Thoracic aorta (tissue), 2 donors: ENCODE measurements around the gene KMT2E. TPM values are rescaled to one million over a fixed set of nuclear protein-coding genes. Genes with fewer than 3 reads are reported as not detected.

Experiments used
- ATAC-seq: fragments of 150-250 bp; one replicate; pipeline ENCODE4 v1.8.0; 2017; ENCODE audit warnings: low read depth; ENCODE audit not compliant: insufficient number of reproducible peaks, low FRiP score
- DNase-seq: peaks from one replicate; pipeline ENCODE4 v3.0.0-alpha.2; 2020; ENCODE audit warnings: low spot score
- H3K27ac ChIP-seq, 2 donors: fragments of 200-600 bp; sonication (generic); 1 replicate in 1 of 2; 2 replicates in 1 of 2; pipeline ENCODE4 v1.5.1; 2016; ENCODE audit warnings: mild to moderate bottlenecking in 2 of 2, moderate library complexity in 2 of 2
- H3K27me3 ChIP-seq: fragments of 200-600 bp; sonication (generic); replicated peaks from 2 replicates; pipeline ENCODE4 v1.6.0; 2016; ENCODE audit warnings: mild to moderate bottlenecking; ENCODE audit not compliant: insufficient read depth
- H3K36me3 ChIP-seq: fragments of 200-600 bp; sonication (generic); one replicate; pipeline ENCODE4 v1.5.1; 2016
- H3K4me1 ChIP-seq, 2 donors: fragments of 200-600 bp; sonication (generic); 1 replicate in 1 of 2; 2 replicates in 1 of 2; pipeline versions ENCODE4 v1.5.1 to v1.6.0; 2016; ENCODE audit warnings: low read depth in 2 of 2, mild to moderate bottlenecking in 1 of 2; ENCODE audit not compliant: control insufficient read depth in 1 of 2
- H3K4me3 ChIP-seq: fragments of 200-600 bp; sonication (generic); 2 replicates; pipeline ENCODE4 v1.5.1; 2016; ENCODE audit warnings: mild to moderate bottlenecking
- H3K9me3 ChIP-seq: fragments of 200-600 bp; sonication (generic); 2 replicates; pipeline ENCODE4 v1.5.1; 2016
- total RNA-seq, 2 donors: library from RNA; depleted of rRNA; stranded (reverse); fragments of >200 nt; gene quantifications; one replicate each; pipeline versions ENCODE4 v1.1.0 to v1.2.3, GENCODE V29; 2016
- TF ChIP-seq, protein P1 (sequence below): fragments of 200-600 bp; sonication (generic); IDR thresholded peaks from one replicate; pipeline ENCODE4 v1.5.1; 2019; ENCODE audit warnings: antibody characterized with exemption

KMT2E gene
- total RNA-seq, 2 donors from 2014 or later: 139 to 140 TPM

DNA sequence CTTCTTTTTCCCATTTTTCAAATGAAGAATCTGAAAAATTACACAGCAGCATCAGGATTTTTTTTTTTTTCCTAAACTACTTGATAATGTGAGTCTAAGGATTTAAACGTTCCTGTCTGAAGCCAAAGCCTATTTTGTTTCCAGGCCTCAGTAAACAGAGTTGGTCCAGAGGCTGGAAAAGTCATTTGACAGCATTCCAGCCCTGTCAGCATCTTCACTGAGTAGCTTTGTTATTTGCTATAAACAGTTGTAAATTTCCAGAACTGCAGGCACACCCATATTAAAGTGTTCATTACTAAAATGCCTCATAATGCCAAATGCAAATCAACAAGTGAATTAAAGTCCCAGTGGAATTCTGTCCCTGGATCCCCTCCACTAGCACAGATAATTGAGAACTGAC, 35.5 kb upstream of the KMT2E start:
- peaks cover 36 to 82% of the 10 kb centered on the region in 2 donors for H3K4me1 ChIP-seq
- no peaks in the 10 kb centered on the region for H3K27me3 ChIP-seq
- TF ChIP-seq, protein P1, sequence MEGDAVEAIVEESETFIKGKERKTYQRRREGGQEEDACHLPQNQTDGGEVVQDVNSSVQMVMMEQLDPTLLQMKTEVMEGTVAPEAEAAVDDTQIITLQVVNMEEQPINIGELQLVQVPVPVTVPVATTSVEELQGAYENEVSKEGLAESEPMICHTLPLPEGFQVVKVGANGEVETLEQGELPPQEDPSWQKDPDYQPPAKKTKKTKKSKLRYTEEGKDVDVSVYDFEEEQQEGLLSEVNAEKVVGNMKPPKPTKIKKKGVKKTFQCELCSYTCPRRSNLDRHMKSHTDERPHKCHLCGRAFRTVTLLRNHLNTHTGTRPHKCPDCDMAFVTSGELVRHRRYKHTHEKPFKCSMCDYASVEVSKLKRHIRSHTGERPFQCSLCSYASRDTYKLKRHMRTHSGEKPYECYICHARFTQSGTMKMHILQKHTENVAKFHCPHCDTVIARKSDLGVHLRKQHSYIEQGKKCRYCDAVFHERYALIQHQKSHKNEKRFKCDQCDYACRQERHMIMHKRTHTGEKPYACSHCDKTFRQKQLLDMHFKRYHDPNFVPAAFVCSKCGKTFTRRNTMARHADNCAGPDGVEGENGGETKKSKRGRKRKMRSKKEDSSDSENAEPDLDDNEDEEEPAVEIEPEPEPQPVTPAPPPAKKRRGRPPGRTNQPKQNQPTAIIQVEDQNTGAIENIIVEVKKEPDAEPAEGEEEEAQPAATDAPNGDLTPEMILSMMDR: no peak
- no peak overlapping the region for H3K4me3 ChIP-seq
- H3K27ac ChIP-seq: peak overlapping the region; percentile 21 to 64
- no peaks in the 10 kb centered on the region for H3K36me3 ChIP-seq
- H3K9me3 ChIP-seq: no peaks in the 10 kb centered on the region
- DNase-seq (no peak), ATAC-seq (no peak)

DNA sequence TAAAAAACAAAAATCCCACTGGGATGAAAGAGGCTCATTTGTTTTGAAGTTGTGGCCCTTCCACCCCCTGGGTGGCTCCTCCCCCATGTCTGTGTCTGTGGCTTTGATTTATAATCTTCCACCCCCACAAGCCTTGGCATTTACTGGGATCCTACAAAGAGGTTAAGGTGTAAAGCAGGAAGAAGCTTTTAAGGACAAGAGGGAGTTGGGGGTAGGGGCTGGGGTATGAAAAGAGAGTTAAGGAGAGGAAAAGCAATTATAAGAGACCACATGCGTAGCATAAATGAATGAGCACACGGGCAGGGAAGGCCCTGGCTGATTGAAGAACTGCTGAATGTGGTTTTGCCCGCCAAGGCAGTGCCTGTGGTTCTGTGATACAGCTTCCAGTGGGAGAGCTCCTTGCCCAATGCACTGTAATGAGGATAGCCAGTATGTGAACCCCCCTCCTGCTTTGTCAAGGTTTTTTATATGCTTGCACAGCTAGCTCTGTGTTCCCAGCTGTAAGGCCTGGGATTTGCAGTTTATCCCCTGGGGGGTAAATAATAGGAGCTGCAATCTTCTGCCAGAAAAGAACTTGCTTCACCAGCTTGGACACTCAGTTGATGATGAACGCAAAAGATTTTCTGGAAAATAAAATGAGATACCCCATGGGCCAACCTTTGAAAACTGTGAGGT, 34.7 kb upstream of the KMT2E start:
- Histone ChIP-seq H3K9me3 (no peaks in the 10 kb centered on the region), H3K27me3 (no peaks in the 10 kb centered on the region), H3K27ac (peak overlapping the region; percentile 21 to 64), H3K36me3 (no peaks in the 10 kb centered on the region), H3K4me3 (no peak overlapping the region), H3K4me1 (peaks cover 28 to 74% of the 10 kb centered on the region in 2 donors)
- ATAC-seq (no peak), DNase-seq (no peak)
- TF ChIP-seq, protein P1: no peak

DNA sequence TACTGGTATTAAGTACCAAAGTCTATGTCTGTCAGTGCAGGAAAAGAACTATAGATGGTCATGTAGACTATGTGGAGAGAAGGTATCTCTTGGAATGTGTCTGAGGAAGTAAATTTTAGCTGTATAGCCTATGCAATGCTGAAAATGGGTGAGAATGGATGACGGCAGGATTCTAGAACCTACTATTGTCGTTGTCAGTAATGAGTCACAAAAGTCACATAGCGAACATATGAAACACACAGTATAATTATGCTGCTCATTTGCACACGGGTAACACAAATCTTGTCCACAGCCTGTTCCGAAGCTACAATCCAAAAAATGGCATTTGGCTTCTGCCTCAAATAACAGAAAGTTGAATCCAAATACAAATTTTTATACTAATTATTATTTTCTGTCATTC, 33.6 kb upstream of the KMT2E start:
- H3K4me3 ChIP-seq: no peak overlapping the region
- H3K27ac ChIP-seq: peak overlapping the region in 1 of 2 donors; percentile 21
- ATAC-seq (no peak), DNase-seq (no peak)
- H3K27me3 ChIP-seq: no peaks in the 10 kb centered on the region
- no peaks in the 10 kb centered on the region for H3K9me3 ChIP-seq
- TF ChIP-seq, protein P1: no peak
- H3K36me3 ChIP-seq: no peaks in the 10 kb centered on the region
- peaks cover 35 to 71% of the 10 kb centered on the region in 2 donors for H3K4me1 ChIP-seq

DNA sequence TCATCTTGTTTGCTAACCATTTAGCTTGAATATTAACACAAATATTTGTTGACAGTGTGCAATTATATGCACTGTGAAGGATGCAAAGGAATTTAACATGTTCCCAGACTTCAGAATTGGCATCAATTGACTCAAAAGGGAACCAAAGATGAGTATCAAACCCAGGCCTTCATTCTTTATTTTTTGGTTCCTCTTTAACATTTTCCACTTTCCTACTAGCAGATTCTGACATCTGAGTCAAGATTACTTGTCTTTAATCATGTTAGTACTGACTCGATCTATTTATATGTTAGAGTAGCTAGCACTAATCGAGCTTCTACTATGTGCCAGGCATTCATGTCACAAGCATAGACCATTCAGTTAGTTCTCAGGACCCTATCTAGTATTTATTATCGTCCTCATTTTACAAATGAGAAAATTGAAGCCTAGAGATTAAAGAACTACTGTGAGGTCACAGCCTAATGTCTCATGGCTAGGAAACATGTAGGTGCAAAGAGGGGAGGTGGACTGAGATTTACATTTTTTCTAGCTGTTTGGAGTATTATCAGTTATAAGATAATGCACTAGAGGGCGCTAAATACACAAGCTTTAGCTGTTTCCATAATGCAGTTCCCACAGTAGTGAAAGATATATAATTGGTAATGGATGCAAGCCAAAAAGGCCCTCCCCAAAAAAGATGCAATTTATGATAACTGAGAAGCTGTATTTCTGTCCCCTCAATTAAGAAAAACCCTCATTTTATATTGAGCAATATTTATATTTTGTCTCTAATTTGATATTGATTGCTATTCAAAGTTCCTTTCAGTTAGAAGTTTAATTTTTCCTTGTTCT, 32.9 kb upstream of the KMT2E start:
- H3K27ac ChIP-seq: peak overlapping the region in 1 of 2 donors; percentile 97
- no peaks in the 10 kb centered on the region for H3K9me3 ChIP-seq
- H3K27me3 ChIP-seq: no peaks in the 10 kb centered on the region
- H3K36me3 ChIP-seq: no peaks in the 10 kb centered on the region
- no peak for ATAC-seq
- TF ChIP-seq, protein P1: peak; percentile 74
- H3K4me1 ChIP-seq: peaks cover 42 to 70% of the 10 kb centered on the region in 2 donors
- no peak overlapping the region for H3K4me3 ChIP-seq
- DNase-seq: no peak

DNA sequence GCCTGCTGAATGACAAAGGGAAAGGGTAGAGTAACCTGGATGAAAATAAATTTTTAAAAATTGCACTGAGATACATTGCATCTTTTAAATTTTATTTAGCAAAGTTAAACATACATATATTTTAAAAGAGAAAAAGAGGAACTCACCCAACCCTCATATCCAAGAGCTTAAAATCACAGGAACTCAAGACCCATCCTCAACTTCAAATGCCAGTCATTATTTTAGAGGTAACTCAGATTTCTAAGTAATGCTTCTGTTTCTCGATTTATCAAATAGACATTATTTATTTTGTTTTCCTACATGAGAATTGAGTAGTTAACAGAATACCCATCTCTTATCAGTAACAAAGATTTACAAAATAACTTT, 32.4 kb upstream of the KMT2E start:
- peak overlapping the region in 1 of 2 donors; percentile 97 for H3K27ac ChIP-seq
- DNase-seq: no peak
- H3K9me3 ChIP-seq: no peaks in the 10 kb centered on the region
- H3K4me1 ChIP-seq: peaks cover 40 to 64% of the 10 kb centered on the region in 2 donors
- H3K27me3 ChIP-seq: no peaks in the 10 kb centered on the region
- TF ChIP-seq, protein P1: no peak
- H3K36me3 ChIP-seq: no peaks in the 10 kb centered on the region
- H3K4me3 ChIP-seq: no peak overlapping the region
- no peak for ATAC-seq
